ENCODE measurements around the gene DUSP23.

Gene DUSP23

DNA sequence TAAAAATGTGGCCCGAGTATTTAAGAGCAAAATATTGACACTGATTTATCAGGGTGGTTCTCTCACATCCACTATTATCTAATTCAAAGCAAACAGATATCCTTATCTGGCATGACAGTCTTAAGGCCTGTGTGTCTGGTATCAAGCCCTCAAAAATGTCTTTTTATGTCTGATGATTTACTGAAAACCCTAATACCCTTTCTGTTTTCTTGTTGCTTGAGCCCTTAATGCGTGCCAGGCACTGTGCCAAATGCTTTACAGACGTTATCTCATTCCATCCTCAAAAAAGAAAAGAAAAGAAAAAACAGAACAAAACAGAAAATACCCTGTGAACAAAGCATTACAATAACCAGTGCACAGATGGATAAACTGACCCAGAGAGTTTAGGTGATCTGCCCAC lies 5.7 kb downstream of the DUSP23 start:
- H3K79me2 ChIP-seq (ENCODE audit: control insufficient read depth, insufficient read depth, low read length, poor library complexity), result no peaks in the 10 kb centered on the region
- H2BK12ac ChIP-seq (ENCODE audit: low read length), result no peak overlapping the region
- H3K4me1 ChIP-seq (ENCODE audit: control insufficient read depth in 1 of 2, insufficient read depth in 2 of 2, low read length in 2 of 2), result peaks cover 5 to 12% of the 10 kb centered on the region in 2 experiments
- H4K12ac ChIP-seq (ENCODE audit: low read depth, low read length), result no peak overlapping the region
- H3K23ac ChIP-seq (ENCODE audit: low read length), result no peak overlapping the region
- H3K9me3 ChIP-seq (ENCODE audit: insufficient read depth, low read depth, low read length), result no peaks in the 10 kb centered on the region
- H3K18ac ChIP-seq (ENCODE audit: low read length), result no peak overlapping the region
- H3K9ac ChIP-seq (ENCODE audit: low read length), result no peak overlapping the region
- H3K27me3 ChIP-seq (ENCODE audit: insufficient read depth, low read length), result no peaks in the 10 kb centered on the region
- H3K79me1 ChIP-seq (ENCODE audit: low read length), result no peaks in the 10 kb centered on the region
- no peak overlapping the region for H2AK5ac ChIP-seq (ENCODE audit: low read length)
- no peak overlapping the region for H2BK120ac ChIP-seq (ENCODE audit: insufficient read depth, low read length, poor library complexity)
- no peak overlapping the region for H2AFZ ChIP-seq (ENCODE audit: insufficient read depth, low read length, poor library complexity)
- no peak overlapping the region for H4K91ac ChIP-seq (ENCODE audit: low read depth, low read length)
- no CpG with 5 or more reads among the region's 3 CpGs for WGBS (ENCODE audit: extremely low coverage, insufficient coverage, insufficient read length)
- H3K36me3 ChIP-seq (ENCODE audit: control insufficient read depth in 1 of 2, insufficient read depth in 2 of 2, low read length in 2 of 2), result peaks cover 0 to 3% of the 10 kb centered on the region in 2 experiments
- H3K4me2 ChIP-seq (ENCODE audit: low read length), result no peak overlapping the region
- H3K4me3 ChIP-seq (ENCODE audit: low read depth, low read length), result no peak overlapping the region
- no peak overlapping the region for H3K14ac ChIP-seq (ENCODE audit: low read length)
- no peak overlapping the region for H3K27ac ChIP-seq (ENCODE audit: low read depth, low read length)
- no peak overlapping the region for H2BK5ac ChIP-seq (ENCODE audit: low read depth, low read length, poor library complexity)
- H3K4ac ChIP-seq (ENCODE audit: low read depth, low read length), result no peak overlapping the region
- no peak for DNase-seq
- H4K8ac ChIP-seq (ENCODE audit: low read depth, low read length), result no peak overlapping the region

DNA sequence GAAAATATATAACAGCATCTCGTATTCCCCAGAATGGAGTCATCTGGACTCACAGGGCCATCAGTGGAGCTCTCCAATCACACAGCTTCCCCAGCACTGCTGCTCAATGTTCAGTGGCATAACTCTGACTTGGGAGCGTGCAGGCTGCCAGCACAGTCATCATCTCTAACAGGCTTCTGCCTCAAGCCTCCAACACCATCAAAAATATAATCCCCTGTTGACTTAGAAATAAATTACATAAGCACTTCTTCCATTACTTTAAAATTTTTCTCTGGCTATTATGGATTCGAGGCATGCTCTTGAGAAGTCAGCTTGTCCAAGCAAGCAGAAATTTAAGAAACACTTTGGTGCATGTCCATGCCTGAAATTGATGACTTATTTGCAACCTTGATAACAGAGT lies 6.2 kb downstream of the DUSP23 start:
- no peak overlapping the region for H3K27ac ChIP-seq (ENCODE audit: low read depth, low read length)
- H2AK5ac ChIP-seq (ENCODE audit: low read length), result no peak overlapping the region
- H2BK120ac ChIP-seq (ENCODE audit: insufficient read depth, low read length, poor library complexity), result no peak overlapping the region
- no peak overlapping the region for H3K14ac ChIP-seq (ENCODE audit: low read length)
- no peak overlapping the region for H3K23ac ChIP-seq (ENCODE audit: low read length)
- H3K18ac ChIP-seq (ENCODE audit: low read length), result no peak overlapping the region
- no peaks in the 10 kb centered on the region for H3K79me1 ChIP-seq (ENCODE audit: low read length)
- H3K4me3 ChIP-seq (ENCODE audit: low read depth, low read length), result no peak overlapping the region
- no peak overlapping the region for H3K4ac ChIP-seq (ENCODE audit: low read depth, low read length)
- H3K9ac ChIP-seq (ENCODE audit: low read length), result no peak overlapping the region
- no peaks in the 10 kb centered on the region for H3K27me3 ChIP-seq (ENCODE audit: insufficient read depth, low read length)
- H3K4me2 ChIP-seq (ENCODE audit: low read length), result no peak overlapping the region
- H4K91ac ChIP-seq (ENCODE audit: low read depth, low read length), result no peak overlapping the region
- no peak overlapping the region for H2BK5ac ChIP-seq (ENCODE audit: low read depth, low read length, poor library complexity)
- H3K9me3 ChIP-seq (ENCODE audit: insufficient read depth, low read depth, low read length), result no peaks in the 10 kb centered on the region
- no peak overlapping the region for H2BK12ac ChIP-seq (ENCODE audit: low read length)
- WGBS (ENCODE audit: extremely low coverage, insufficient coverage, insufficient read length), result no CpG with 5 or more reads among the region's 3 CpGs
- H3K4me1 ChIP-seq (ENCODE audit: control insufficient read depth in 1 of 2, insufficient read depth in 2 of 2, low read length in 2 of 2), result peaks cover 7 to 9% of the 10 kb centered on the region in 2 experiments
- H2AFZ ChIP-seq (ENCODE audit: insufficient read depth, low read length, poor library complexity), result no peak overlapping the region
- no peak overlapping the region for H4K8ac ChIP-seq (ENCODE audit: low read depth, low read length)
- no peaks in the 10 kb centered on the region for H3K79me2 ChIP-seq (ENCODE audit: control insufficient read depth, insufficient read depth, low read length, poor library complexity)
- H4K12ac ChIP-seq (ENCODE audit: low read depth, low read length), result no peak overlapping the region
- H3K36me3 ChIP-seq (ENCODE audit: control insufficient read depth in 1 of 2, insufficient read depth in 2 of 2, low read length in 2 of 2), result peaks cover 0 to 3% of the 10 kb centered on the region in 2 experiments
- no peak for DNase-seq

DNA sequence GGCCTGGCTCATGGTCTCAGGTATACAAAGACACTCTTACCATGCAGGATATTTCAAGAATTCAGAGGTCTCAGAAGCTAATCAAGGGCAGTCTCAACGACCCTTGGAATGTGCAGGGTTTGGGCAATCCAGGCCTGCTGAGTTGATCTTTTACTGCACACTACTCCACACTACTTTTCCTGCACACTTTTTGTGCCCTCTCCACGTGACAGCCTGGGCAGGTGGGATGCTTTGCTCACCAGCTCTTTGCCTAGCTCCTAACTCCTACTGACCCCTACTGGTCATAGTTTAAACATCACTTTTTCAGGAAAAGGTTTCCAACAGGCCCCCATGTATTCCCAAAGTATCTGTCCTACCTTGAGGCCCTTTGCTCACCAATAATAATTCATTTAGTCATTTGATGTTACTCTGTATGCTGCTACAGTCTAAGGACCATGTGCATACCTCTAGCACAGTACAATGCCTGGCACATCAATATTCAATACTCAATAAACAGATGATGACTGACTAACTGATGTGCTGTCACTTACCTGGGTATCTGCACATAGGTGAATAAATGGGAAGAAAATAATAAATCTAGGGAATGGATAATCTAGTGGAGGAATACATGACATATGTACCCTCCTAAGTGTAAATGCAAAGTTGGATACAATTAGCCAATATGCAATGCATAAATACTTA lies 9.6 kb downstream of the DUSP23 start:
- Histone ChIP-seq H3K14ac (ENCODE audit: low read length) (no peak overlapping the region), H2BK120ac (ENCODE audit: insufficient read depth, low read length, poor library complexity) (no peak overlapping the region), H2AK5ac (ENCODE audit: low read length) (no peak overlapping the region), H3K18ac (ENCODE audit: low read length) (no peak overlapping the region), H4K91ac (ENCODE audit: low read depth, low read length) (no peak overlapping the region), H3K4ac (ENCODE audit: low read depth, low read length) (no peak overlapping the region), H2BK5ac (ENCODE audit: low read depth, low read length, poor library complexity) (no peak overlapping the region), H2BK12ac (ENCODE audit: low read length) (no peak overlapping the region), H3K4me3 (ENCODE audit: low read depth, low read length) (no peak overlapping the region), H3K9ac (ENCODE audit: low read length) (no peak overlapping the region), H3K23ac (ENCODE audit: low read length) (no peak overlapping the region), H3K79me1 (ENCODE audit: low read length) (no peaks in the 10 kb centered on the region), H4K12ac (ENCODE audit: low read depth, low read length) (no peak overlapping the region), H3K4me1 (ENCODE audit: control insufficient read depth in 1 of 2, insufficient read depth in 2 of 2, low read length in 2 of 2) (peaks cover 0 to 2% of the 10 kb centered on the region in 2 experiments), H2AFZ (ENCODE audit: insufficient read depth, low read length, poor library complexity) (no peak overlapping the region), H4K8ac (ENCODE audit: low read depth, low read length) (no peak overlapping the region), H3K79me2 (ENCODE audit: control insufficient read depth, insufficient read depth, low read length, poor library complexity) (no peaks in the 10 kb centered on the region), H3K36me3 (ENCODE audit: control insufficient read depth in 1 of 2, insufficient read depth in 2 of 2, low read length in 2 of 2) (no peaks in the 10 kb centered on the region), H3K27ac (ENCODE audit: low read depth, low read length) (no peak overlapping the region), H3K4me2 (ENCODE audit: low read length) (no peak overlapping the region), H3K27me3 (ENCODE audit: insufficient read depth, low read length) (no peaks in the 10 kb centered on the region), H3K9me3 (ENCODE audit: insufficient read depth, low read depth, low read length) (no peaks in the 10 kb centered on the region)
- peak; percentile 71 to 89 for DNase-seq
- WGBS (ENCODE audit: extremely low coverage, insufficient coverage, insufficient read length), result no CpG with 5 or more reads among the region's 2 CpGs

DNA sequence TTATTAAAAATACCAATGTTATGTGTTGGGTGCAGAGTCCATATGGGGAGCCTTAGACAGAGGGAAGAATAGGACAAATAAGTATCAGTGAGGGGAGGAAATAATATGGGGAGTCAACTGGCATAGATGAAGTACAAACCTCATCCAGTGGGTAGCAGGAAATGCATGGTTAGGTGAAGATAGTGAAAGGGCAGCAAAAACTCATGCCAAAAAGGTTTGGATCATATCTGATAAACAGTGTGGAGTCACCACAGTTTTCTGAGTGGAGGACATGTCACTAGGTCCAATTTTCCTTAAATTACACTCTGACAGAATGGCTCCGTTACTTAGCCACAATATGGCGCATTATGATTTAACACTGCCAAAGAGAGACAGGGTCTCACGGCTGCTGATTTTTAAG lies 10.3 kb downstream of the DUSP23 start:
- H2BK12ac ChIP-seq (ENCODE audit: low read length), result no peak overlapping the region
- WGBS (ENCODE audit: extremely low coverage, insufficient coverage, insufficient read length), result no CpG with 5 or more reads among the region's 3 CpGs
- H3K4me2 ChIP-seq (ENCODE audit: low read length), result no peak overlapping the region
- peaks cover 0 to 2% of the 10 kb centered on the region in 2 experiments for H3K4me1 ChIP-seq (ENCODE audit: control insufficient read depth in 1 of 2, insufficient read depth in 2 of 2, low read length in 2 of 2)
- peak in 1 of 2 donors; percentile 37 for DNase-seq
- no peak overlapping the region for H3K9ac ChIP-seq (ENCODE audit: low read length)
- no peaks in the 10 kb centered on the region for H3K27me3 ChIP-seq (ENCODE audit: insufficient read depth, low read length)
- no peak overlapping the region for H3K18ac ChIP-seq (ENCODE audit: low read length)
- no peaks in the 10 kb centered on the region for H3K79me2 ChIP-seq (ENCODE audit: control insufficient read depth, insufficient read depth, low read length, poor library complexity)
- H3K4me3 ChIP-seq (ENCODE audit: low read depth, low read length), result no peak overlapping the region
- H4K12ac ChIP-seq (ENCODE audit: low read depth, low read length), result no peak overlapping the region
- no peak overlapping the region for H4K8ac ChIP-seq (ENCODE audit: low read depth, low read length)
- no peaks in the 10 kb centered on the region for H3K9me3 ChIP-seq (ENCODE audit: insufficient read depth, low read depth, low read length)
- H3K79me1 ChIP-seq (ENCODE audit: low read length), result no peaks in the 10 kb centered on the region
- no peak overlapping the region for H3K23ac ChIP-seq (ENCODE audit: low read length)
- no peak overlapping the region for H2BK120ac ChIP-seq (ENCODE audit: insufficient read depth, low read length, poor library complexity)
- H2AK5ac ChIP-seq (ENCODE audit: low read length), result no peak overlapping the region
- no peaks in the 10 kb centered on the region for H3K36me3 ChIP-seq (ENCODE audit: control insufficient read depth in 1 of 2, insufficient read depth in 2 of 2, low read length in 2 of 2)
- H2AFZ ChIP-seq (ENCODE audit: insufficient read depth, low read length, poor library complexity), result no peak overlapping the region
- no peak overlapping the region for H3K14ac ChIP-seq (ENCODE audit: low read length)
- no peak overlapping the region for H3K4ac ChIP-seq (ENCODE audit: low read depth, low read length)
- H4K91ac ChIP-seq (ENCODE audit: low read depth, low read length), result no peak overlapping the region
- H3K27ac ChIP-seq (ENCODE audit: low read depth, low read length), result no peak overlapping the region
- H2BK5ac ChIP-seq (ENCODE audit: low read depth, low read length, poor library complexity), result no peak overlapping the region
